ENCODE results near the gene AFF4.
"Not testable (repeated sequence)": the region's sequence is repeated elsewhere in the genome, so short reads cannot be mapped to it uniquely, and the experiment has no call there.

The AFF4 gene

DNA sequence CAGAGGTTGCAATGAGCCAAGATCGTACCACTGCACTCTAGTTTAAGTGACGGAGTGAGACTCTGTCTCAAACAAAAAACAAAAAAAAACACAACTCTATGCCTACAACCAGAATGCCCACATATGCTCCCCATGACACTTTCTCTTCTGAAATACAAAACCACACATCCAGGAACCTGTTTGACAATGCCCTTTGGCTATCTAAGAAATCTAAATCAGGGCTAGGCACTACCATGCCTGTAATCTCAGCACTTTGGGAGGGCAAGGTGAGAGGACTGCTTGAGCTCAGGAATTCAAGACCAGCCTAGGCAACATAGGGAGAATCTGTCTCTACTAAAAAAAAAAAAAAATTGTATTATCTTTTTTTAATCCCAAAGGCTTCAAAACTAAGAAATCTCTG, 10.6 kb downstream of the AFF4 start:
- DNase-seq (ENCODE audit: low spot score): no peak

DNA sequence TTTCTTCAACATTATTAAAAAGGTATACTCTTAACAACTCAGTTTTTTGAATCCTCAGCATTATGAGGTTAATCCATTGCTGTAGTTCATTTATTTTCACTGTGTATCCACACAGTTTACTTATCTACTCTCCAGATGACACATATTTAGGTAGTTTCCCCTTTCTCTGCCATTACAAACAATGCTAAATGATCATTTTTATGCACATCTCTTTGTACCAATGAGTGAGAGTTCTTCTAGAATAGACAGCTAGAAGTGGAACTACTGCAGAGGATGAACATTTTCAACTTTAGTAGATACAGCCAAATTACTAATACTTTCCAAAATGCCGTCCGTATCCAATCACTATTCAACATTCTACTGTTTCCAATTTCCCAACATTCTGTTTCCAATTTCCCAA, 11.5 kb downstream of the AFF4 start:
- no peak for DNase-seq (ENCODE audit: low spot score)

DNA sequence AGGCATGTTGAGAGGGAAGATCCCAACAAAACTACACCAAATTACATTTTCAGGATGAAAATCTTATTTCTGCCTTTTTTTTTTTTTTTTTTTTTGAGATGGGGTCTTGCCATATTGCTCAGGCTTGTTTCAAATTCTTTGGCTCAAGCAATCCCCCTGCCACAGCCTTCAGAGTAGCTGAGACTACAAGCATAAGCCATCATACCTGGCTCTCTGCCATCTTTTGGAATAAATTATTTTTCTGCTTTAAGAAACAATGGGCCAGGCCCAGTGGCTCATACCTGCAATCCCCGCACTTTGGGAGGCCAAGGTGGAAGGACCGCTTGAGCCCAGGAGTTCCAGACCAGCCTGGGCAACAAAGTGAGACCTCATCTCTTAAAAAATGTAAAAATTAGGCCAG, 14.3 kb downstream of the AFF4 start:
- no peak for DNase-seq (ENCODE audit: low spot score)

- DNase-seq (ENCODE audit: low spot score): no peak
These were observed 15.8 kb downstream of the AFF4 start for GRCh38 chr5:132947671-132948070.

DNA sequence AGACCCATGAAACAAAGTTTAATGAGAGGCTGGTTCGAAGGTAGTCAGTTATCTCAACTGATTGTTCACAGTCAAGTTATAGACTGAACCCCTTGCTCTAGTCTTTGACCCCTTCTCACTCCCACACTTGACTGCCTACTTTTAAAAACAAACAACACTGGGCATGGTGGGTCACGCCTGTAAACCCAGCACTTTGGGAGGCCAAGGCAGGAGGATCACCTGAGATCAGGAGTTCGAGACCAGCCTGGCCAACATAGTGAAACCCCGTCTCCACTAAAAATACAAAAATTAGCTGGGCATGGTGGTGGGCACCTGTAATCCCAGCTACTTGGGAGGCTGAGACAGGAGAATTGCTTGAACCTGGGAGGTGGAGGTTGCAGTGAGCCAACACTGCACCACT, 18.1 kb downstream of the AFF4 start:
- DNase-seq (ENCODE audit: low spot score): not testable (repeated sequence)

GRCh38 chr5:132943362-132944022, 19.9 kb downstream of the AFF4 start:
- DNase-seq (ENCODE audit: low spot score): no peak

DNA sequence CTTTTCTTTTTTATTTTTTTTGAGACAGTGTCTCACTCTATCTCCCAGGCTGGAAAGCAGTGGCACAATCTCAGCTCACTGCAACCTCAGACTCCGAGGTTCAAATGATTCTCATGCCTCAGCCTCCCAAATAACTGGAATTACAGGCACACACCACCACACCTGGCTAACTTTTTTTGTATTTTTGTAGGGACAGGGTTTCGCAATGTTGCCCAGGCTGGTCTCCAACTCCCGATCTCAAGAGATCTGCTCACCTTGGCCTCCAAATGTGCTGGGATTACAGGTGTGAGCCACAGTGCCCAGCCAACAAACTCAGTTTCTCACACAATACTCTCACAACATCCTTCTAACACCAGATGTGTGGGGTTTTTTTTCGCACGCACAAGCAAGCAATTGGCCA, 22.1 kb downstream of the AFF4 start:
- no peak for DNase-seq (ENCODE audit: low spot score)

GRCh38 chr5:132928062-132928407, 35.4 kb downstream of the AFF4 start:
- no peak for DNase-seq (ENCODE audit: low spot score)

DNA sequence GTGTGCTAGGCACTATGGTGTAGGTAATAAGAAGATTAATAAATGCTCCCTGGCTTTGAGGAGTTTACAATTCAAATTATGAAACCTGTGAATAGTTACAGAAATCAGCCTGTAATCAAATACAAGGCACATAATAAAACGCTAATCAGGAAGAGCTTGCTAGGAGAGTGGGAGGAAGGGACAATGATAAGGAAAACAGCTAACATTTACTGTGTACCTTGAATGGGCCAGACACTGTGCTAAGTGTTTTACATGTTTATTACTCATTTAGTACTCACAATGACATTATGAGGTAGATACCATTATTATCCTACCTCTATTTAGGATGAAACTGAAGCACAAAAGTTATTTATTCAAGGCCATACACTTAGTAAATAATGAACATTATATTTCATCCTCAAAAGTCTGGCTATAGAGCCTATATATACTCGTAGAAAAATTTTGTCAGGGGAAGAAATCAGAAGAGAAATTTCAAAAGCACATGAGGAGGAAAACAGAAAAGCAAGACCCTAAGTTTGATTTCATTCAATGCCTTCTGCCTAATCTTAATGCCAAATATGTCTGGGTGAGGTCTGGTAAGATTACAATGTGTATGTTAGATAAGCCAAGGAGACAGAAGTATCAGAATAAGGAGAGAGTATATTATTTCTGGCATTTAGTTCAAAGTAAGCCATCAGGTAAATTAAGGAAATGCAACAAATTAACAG, 35.9 kb downstream of the AFF4 start:
- DNase-seq (ENCODE audit: low spot score): no peak

GRCh38 chr5:132926437-132926836, 37.0 kb downstream of the AFF4 start:
- DNase-seq (ENCODE audit: low spot score): no peak

- no peak for DNase-seq (ENCODE audit: low spot score)
These were observed 47.3 kb downstream of the AFF4 start for GRCh38 chr5:132916086-132916485.

DNA sequence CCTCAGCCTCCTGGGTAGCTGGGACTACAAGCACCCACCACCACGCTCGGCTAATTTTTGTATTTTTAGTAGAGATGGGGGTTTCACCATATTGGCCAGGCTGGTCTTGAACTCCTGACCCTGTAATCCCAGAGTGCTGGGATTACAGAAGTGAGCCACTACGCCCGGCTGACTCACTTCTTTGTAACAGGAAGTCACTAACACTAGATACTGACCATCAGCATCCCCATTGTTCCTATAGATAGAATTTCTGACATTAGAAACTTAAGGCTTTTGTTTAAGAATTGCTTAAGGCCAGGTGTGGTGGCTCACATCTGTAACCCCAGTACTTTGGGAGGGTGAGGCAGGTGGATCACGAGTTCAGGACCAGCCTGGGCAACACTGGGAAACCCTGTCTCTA, 47.8 kb downstream of the AFF4 start:
- no peak for DNase-seq (ENCODE audit: low spot score)

- DNase-seq (ENCODE audit: low spot score): no peak
These were observed 53.7 kb downstream of the AFF4 start for GRCh38 chr5:132909702-132910101.

DNA sequence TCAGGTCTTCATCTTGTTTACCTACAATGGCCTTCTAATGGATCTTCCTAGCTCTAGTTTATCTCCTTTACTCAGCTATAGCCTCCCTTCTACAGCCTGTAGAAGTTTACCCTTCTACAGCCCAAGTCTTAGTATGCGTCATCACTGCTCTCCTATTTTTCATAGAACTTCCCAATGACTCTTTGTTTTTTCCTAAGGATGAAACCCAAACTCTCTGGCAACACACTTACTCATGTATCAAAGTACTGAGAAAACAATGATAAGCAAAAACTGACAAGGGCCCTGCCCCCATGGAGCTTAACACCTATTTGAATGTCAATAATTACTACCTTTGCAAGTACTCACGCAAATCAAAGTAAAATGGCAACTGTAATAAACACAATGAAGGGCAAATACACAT, 56.3 kb downstream of the AFF4 start:
- no peak for DNase-seq (ENCODE audit: low spot score)

- no peak for DNase-seq (ENCODE audit: low spot score)
These were observed 57.5 kb downstream of the AFF4 start for GRCh38 chr5:132905938-132906337.

DNA sequence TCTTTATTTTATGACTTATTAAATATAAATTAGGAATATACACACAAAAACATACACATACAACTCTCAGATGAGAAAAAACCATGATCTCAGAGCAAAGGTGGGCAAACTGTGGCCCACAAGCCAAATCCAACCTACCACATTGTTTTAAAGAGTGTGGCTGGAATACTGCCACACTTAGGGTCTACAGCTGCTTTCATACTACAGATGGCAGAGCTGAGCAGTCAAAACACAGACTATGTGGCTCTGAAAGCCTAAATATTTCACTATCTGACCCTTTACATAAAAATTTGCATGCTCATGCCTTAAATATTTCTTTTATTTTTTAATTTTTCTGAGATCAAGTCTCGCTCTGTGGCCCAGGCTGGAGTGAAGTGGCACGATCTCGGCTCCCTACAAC, 61.7 kb downstream of the AFF4 start:
- no peak for DNase-seq (ENCODE audit: low spot score)

GRCh38 chr5:132901036-132901435, 62.4 kb downstream of the AFF4 start:
- DNase-seq (ENCODE audit: low spot score): no peak

DNA sequence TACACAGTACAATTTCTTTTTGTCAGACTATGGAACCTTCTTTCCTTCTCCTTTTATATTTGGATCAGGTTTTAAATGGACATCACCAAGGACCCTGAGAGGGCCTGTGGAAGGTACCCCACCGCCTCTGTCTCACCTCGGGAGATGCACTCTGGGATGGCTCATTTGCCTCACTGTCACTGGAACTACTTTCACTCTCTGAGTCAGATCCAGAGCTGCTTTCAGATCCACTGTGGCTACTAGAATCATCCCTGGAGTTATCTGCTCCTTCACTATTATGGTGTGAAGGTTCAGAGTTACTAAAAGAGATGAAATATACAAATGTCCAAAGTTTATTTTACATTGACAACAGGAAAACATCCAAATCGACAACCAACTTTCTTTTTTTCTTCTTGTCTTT, 65.3 kb downstream of the AFF4 start:
- DNase-seq (ENCODE audit: low spot score): no peak

DNA sequence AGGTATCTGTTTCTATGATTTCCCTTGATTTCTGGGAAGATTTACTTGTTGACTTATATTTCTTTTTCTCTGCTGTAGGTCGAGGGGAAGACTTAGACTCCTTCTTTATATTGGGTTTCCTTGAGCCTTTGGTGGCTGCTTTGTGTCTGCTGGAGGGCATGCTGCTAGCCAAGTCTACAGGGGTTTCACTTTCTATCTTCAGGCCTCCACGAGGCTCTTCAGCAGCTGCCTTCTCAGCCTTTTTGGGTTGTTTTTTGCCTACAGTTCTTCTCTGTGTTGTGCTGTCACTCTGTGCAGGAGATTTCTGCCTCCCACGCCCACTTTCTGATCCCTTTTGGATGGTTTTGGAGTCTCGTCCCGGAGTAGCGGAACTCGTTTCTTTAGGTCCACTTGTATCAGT, 66.7 kb downstream of the AFF4 start:
- DNase-seq (ENCODE audit: low spot score): no peak

DNA sequence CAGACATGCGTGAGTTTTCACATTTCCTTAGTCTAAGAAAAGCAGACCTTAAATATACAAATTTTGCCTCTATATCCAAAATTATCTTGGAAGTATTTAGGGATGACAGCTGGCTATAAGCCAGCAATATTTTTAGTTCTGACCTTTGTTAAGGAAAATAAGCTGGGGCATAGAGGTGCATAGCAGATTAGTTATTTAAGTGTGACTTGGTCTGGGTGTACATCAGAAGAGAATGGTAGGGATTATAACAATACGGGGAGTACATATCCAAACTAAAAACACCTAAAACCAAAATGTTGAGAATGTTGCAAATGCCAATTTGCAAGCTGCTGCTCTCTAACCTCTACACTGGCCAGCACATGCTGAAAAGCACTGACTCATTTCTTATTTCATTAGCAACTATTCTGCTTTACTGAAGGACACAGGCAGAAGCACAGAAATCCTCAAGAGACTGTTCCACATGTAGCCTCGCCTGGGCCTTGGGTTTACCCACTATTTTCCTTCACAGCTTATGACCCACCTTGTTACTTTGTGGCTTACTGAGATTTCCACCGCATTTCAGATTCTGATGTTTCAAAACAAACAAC, 67.6 kb downstream of the AFF4 start:
- DNase-seq (ENCODE audit: low spot score): no peak

DNA sequence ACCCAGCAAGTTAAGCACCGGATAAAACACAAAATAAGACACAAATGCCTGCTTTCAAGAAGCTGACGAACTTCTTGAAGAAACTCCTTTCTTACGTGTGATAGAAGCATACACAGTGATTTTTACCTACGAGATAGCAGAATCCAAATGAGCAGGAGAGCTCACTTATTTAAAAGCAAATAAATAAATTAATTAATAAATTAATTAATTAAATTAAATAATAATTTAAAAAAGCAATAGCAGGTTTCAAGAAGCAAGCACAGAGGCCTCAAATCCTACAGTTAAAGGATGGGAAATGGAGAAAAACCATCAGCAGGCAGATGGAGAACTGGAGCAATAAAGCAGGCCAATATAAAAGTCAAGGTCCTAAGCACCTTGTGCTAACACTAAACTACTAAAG, 72.6 kb downstream of the AFF4 start:
- DNase-seq (ENCODE audit: low spot score): no peak

GRCh38 chr5:132889501-132889900, 73.9 kb downstream of the AFF4 start:
- no peak for DNase-seq (ENCODE audit: low spot score)

GRCh38 chr5:132887283-132887682, 76.2 kb downstream of the AFF4 start:
- DNase-seq (ENCODE audit: low spot score): peak; percentile 39

All from COLO829 (cell line).